Keratinocyte (primary cell): ENCODE results near the gene SNX21. TPM values are rescaled to one million over a fixed set of nuclear protein-coding genes. Genes with fewer than 3 reads are reported as not detected.

Experiments
- DNase-seq: peaks from one replicate; pipeline ENCODE4 v3.0.0-alpha.2; 2011; ENCODE audit warnings: low read depth, missing footprints, low spot score
- FAIRE-seq: peaks from 2 replicates; lab custom pipeline; 2011; peaks lifted over from hg19 to GRCh38; lab: Jason Lieb, UNC
- H2AFZ ChIP-seq: 2 replicates; pipeline ENCODE4 v1.6.0; 2012; ENCODE audit warnings: low read length, control low read depth, inconsistent platforms; ENCODE audit not compliant: control insufficient read depth
- H3K27ac ChIP-seq: 2 replicates; pipeline ENCODE4 v1.5.1; 2011; ENCODE audit warnings: low read length; ENCODE audit not compliant: control insufficient read depth, insufficient read depth
- H3K27me3 ChIP-seq: 3 replicates; pipeline ENCODE4 v1.6.0; 2011; ENCODE audit warnings: low read length; ENCODE audit not compliant: control insufficient read depth, insufficient read depth; ENCODE audit errors: extremely low read depth
- H3K36me3 ChIP-seq, 2 experiments: 2 replicates in 1 of 2; 3 replicates in 1 of 2; pipeline ENCODE4 v1.5.1; 2011; ENCODE audit warnings: low read length in 2 of 2, mild to moderate bottlenecking in 1 of 2; ENCODE audit not compliant: control insufficient read depth in 2 of 2, insufficient read depth in 2 of 2; ENCODE audit errors: extremely low read depth in 1 of 2
- H3K4me1 ChIP-seq: 3 replicates; pipeline ENCODE4 v1.5.1; 2011; ENCODE audit warnings: low read length; ENCODE audit not compliant: control insufficient read depth, insufficient read depth; ENCODE audit errors: extremely low read depth
- H3K4me2 ChIP-seq: 3 replicates; pipeline ENCODE4 v1.6.0; 2011; ENCODE audit warnings: low read depth, low read length; ENCODE audit not compliant: control insufficient read depth, insufficient read depth; ENCODE audit errors: extremely low read depth
- H3K4me3 ChIP-seq, 3 experiments: fragments of 200-600 bp in 1 of 3; sonication (generic) in 1 of 3; 2 replicates in 2 of 3; 3 replicates in 1 of 3; pipeline ENCODE4 v1.5.1; 2011 to 2016; ENCODE audit warnings: low read length in 3 of 3, mild to moderate bottlenecking in 3 of 3, control low read depth in 2 of 3, inconsistent platforms in 1 of 3, low read depth in 1 of 3, mixed read lengths in 1 of 3, mixed run types in 1 of 3, moderate library complexity in 1 of 3; ENCODE audit not compliant: control insufficient read depth in 2 of 3, insufficient read depth in 2 of 3; ENCODE audit errors: extremely low read depth in 1 of 3
- H3K79me2 ChIP-seq: 2 replicates; pipeline ENCODE4 v1.6.0; 2012; ENCODE audit warnings: low read length; ENCODE audit not compliant: control insufficient read depth, insufficient read depth
- H3K9ac ChIP-seq: 3 replicates; pipeline ENCODE4 v1.6.0; 2011; ENCODE audit warnings: low read length; ENCODE audit not compliant: control insufficient read depth, insufficient read depth; ENCODE audit errors: extremely low read depth
- H3K9me1 ChIP-seq: 3 replicates; pipeline ENCODE4 v1.6.0; 2011; ENCODE audit warnings: low read length; ENCODE audit not compliant: control insufficient read depth, insufficient read depth; ENCODE audit errors: extremely low read depth
- H3K9me3 ChIP-seq: 2 replicates; pipeline ENCODE4 v1.5.1; 2012; ENCODE audit warnings: low read depth, low read length; ENCODE audit not compliant: control insufficient read depth
- H4K20me1 ChIP-seq: 3 replicates; pipeline ENCODE4 v1.6.0; 2011; ENCODE audit warnings: low read length; ENCODE audit not compliant: control insufficient read depth, insufficient read depth; ENCODE audit errors: extremely low read depth
- EZH2 ChIP-seq: IDR thresholded peaks from one replicate; pipeline ENCODE4 v1.6.1; 2012; ENCODE audit warnings: inconsistent platforms, mild to moderate bottlenecking, low read length, moderate library complexity
- dilution Hi-C: fragments of 300-500 bp; cut with MboI; formaldehyde crosslinking; loops from one replicate; pipeline ENCODE4 v1.7.0; 2020; ENCODE audit warnings: low sequenced_read_pairs; ENCODE audit not compliant: extremely low pct_ligation_motif_present
- polyA plus RNA-seq, 5 experiments: library from polyadenylated mRNA; depleted of rRNA in 3 of 5; stranded (reverse) in 3 of 5; stranded (forward) in 1 of 5; unstranded in 1 of 5; fragments of >200 nt; gene quantifications; 1 replicate in 1 of 5; 2 replicates in 3 of 5; 3 replicates in 1 of 5; pipeline versions ENCODE4 v1.2.1 to v1.2.3, GENCODE V29; 2011 to 2012; ENCODE audit warnings: missing spikeins in 2 of 5, low read depth in 1 of 5, low replicate concordance in 1 of 5
- TF ChIP-seq, protein P1 (sequence below), 3 experiments: IDR thresholded peaks in 1 of 3; conservative IDR thresholded peaks in 1 of 3; optimal IDR thresholded peaks in 1 of 3; 2 replicates in 2 of 3; 3 replicates in 1 of 3; pipeline versions ENCODE3 to v1.5.1; 2011; ENCODE audit warnings: low read length in 3 of 3, mild to moderate bottlenecking in 3 of 3, moderate library complexity in 2 of 3, control low read depth in 1 of 3, inconsistent platforms in 1 of 3; ENCODE audit not compliant: insufficient read depth in 2 of 3; ENCODE audit errors: extremely low read depth in 1 of 3

SNX21 gene
- polyA plus RNA-seq, 1 donor (not counting 4 experiments of a cell fraction or from before 2014, with no cell fraction given), result 5.2 TPM

DNA sequence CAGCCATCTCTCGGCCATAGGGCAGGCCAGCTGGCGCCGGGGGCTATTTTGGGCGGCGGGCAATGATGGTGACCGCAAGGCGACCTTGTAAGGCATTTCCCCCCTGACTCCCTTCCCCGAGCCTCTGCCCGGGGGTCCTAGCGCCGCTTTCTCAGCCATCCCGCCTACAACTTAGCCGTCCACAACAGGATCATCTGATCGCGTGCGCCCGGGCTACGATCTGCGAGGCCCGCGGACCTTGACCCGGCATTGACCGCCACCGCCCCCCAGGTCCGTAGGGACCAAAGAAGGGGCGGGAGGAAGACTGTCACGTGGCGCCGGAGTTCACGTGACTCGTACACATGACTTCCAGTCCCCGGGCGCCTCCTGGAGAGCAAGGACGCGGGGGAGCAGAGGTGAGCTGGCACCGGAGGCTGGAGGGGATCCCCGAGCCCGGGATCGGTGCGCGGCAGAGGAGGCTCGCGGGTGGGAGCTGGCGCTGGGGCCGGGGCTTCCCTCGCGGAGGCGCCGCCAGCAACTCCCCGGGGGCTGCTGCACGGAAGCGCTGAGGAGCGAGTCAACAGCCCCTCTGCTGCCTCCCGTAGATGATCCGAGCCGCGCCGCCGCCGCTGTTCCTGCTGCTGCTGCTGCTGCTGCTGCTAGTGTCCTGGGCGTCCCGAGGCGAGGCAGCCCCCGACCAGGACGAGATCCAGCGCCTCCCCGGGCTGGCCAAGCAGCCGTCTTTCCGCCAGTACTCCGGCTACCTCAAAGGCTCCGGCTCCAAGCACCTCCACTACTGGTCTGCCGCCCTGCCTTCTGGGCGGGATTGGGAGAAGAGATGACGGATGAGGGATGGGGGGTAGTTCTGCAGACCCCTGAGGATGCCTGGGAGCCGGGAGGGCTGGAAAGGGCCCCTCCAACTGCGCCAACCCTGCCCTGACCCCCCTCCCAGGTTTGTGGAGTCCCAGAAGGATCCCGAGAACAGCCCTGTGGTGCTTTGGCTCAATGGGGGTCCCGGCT, 57.7 kb downstream of the SNX21 start, which contains the start of the genes CTSA and NEURL2:
Gene CTSA (plus strand): TSS at position 351 of the 999 bp plus-strand sequence. CDS start 234 bp downstream, at position 585.
Gene NEURL2 (minus strand): TSS at position 224 of the 999 bp plus-strand sequence. CDS start 217 bp downstream, at position 7.
- Histone ChIP-seq H3K79me2 (no peaks in the 10 kb centered on the region), H3K9me3 (no peaks in the 10 kb centered on the region), H3K27ac (peak within 1 kb of the TSS; percentile 54), H3K4me3 (peak within 1 kb of the TSS; percentile 67 to 87 (median 69)), H3K9me1 (no peaks in the 10 kb centered on the region), H3K4me2 (peak within 1 kb of the TSS; percentile 88), H3K9ac (peak within 1 kb of the TSS; percentile 78), H3K27me3 (no peaks in the 10 kb centered on the region), H4K20me1 (no peaks in the 10 kb centered on the region), H3K36me3 (peaks cover 0 to 9% of the 10 kb centered on the region in 2 experiments), H2AFZ (peak within 1 kb of the TSS; percentile 90), H3K4me1 (peaks cover 13% of the 10 kb centered on the region)
- FAIRE-seq, result no peak
- dilution Hi-C loops, result no loop called here
- TF ChIP-seq, protein P1, sequence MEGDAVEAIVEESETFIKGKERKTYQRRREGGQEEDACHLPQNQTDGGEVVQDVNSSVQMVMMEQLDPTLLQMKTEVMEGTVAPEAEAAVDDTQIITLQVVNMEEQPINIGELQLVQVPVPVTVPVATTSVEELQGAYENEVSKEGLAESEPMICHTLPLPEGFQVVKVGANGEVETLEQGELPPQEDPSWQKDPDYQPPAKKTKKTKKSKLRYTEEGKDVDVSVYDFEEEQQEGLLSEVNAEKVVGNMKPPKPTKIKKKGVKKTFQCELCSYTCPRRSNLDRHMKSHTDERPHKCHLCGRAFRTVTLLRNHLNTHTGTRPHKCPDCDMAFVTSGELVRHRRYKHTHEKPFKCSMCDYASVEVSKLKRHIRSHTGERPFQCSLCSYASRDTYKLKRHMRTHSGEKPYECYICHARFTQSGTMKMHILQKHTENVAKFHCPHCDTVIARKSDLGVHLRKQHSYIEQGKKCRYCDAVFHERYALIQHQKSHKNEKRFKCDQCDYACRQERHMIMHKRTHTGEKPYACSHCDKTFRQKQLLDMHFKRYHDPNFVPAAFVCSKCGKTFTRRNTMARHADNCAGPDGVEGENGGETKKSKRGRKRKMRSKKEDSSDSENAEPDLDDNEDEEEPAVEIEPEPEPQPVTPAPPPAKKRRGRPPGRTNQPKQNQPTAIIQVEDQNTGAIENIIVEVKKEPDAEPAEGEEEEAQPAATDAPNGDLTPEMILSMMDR (optimal IDR thresholded peaks at IDR 0.05 in 1 of 3, IDR thresholded peaks at IDR 0.05 in 1 of 3, conservative IDR thresholded peaks at IDR 0.05 in 1 of 3; ENCODE audit: extremely low read depth in 1 of 3, insufficient read depth in 2 of 3, low read length in 3 of 3), result peak in 2 of 3 experiments; percentile 1 to 30
- TF ChIP-seq EZH2, result no peak
- no peak for DNase-seq

DNA sequence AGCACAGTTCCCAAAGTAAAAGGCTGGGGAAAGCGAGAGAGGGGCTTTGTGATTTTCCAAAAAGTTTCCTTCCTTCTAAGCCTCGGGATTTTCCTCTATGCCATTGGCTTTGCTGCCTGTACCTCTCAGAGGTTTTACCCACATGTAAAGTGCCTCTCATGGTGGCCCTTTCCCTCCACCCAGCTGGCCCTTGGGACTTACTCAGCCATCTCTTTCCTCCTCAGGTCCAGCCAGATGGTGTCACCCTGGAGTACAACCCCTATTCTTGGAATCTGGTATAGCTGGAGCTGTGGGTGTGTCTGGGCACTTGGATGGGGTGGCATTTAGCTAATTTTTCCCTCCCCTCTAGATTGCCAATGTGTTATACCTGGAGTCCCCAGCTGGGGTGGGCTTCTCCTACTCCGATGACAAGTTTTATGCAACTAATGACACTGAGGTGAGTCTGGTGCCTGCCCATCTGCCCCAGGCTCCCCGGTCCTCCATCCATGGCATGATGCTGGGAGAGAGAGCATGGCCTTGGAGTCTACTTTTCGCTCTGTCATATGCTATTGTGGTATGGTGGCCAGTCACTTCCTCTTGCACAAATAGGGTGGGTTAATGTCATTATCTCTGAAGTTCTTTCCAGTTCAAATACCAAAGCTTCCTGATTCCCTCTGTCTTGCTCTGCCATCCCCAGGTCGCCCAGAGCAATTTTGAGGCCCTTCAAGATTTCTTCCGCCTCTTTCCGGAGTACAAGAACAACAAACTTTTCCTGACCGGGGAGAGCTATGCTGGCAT, 58.6 kb downstream of the SNX21 start:
- TF ChIP-seq, protein P1 (optimal IDR thresholded peaks at IDR 0.05 in 1 of 3, IDR thresholded peaks at IDR 0.05 in 1 of 3, conservative IDR thresholded peaks at IDR 0.05 in 1 of 3; ENCODE audit: extremely low read depth in 1 of 3, insufficient read depth in 2 of 3, low read length in 3 of 3), result peak in 1 of 3 experiments; percentile 61
- no peak for TF ChIP-seq EZH2
- dilution Hi-C loops, result no loop called here
- H3K4me2 ChIP-seq, result peak overlapping the region; percentile 88

More for the DNA sequence above, 58.6 kb downstream of the SNX21 start:
- H3K4me1 ChIP-seq, result peaks cover 13% of the 10 kb centered on the region
- no peak for FAIRE-seq
- no peak overlapping the region for H3K27ac ChIP-seq
- H3K9me3 ChIP-seq, result no peaks in the 10 kb centered on the region
- peak overlapping the region; percentile 67 to 87 (median 69) for H3K4me3 ChIP-seq
- H3K36me3 ChIP-seq, result peaks cover 7 to 14% of the 10 kb centered on the region in 2 experiments
- no peaks in the 10 kb centered on the region for H4K20me1 ChIP-seq
- DNase-seq, result no peak
- no peaks in the 10 kb centered on the region for H3K79me2 ChIP-seq
- H3K9ac ChIP-seq, result peak overlapping the region; percentile 78
- H2AFZ ChIP-seq, result no peak overlapping the region
- no peaks in the 10 kb centered on the region for H3K27me3 ChIP-seq
- no peaks in the 10 kb centered on the region for H3K9me1 ChIP-seq

Other genes starting within 250 kb of the SNX21 start
- not detected in 3 replicates for gene WFDC10A, start 204.1 kb upstream of the SNX21 start, polyA plus RNA-seq
- gene WFDC9, start 202.5 kb upstream of the SNX21 start, polyA plus RNA-seq, result not detected in 3 replicates
- gene WFDC11, start 163.6 kb upstream of the SNX21 start, polyA plus RNA-seq, result not detected in 3 replicates
- gene WFDC13, start 131.8 kb upstream of the SNX21 start, polyA plus RNA-seq, result not detected in 3 replicates
- 0.10 TPM in 1 of 3 replicates, not detected in the others for gene WFDC10B, start 128.8 kb upstream of the SNX21 start, polyA plus RNA-seq
- gene SPINT4, start 111.5 kb upstream of the SNX21 start, polyA plus RNA-seq, result not detected in 3 replicates
- 0.58 to 1.5 TPM (median 1.0 TPM) in 3 replicates for gene WFDC3, start 41.9 kb upstream of the SNX21 start, polyA plus RNA-seq
- 24.9 to 43.3 TPM (median 36.1 TPM) in 3 replicates for gene DNTTIP1, start 41.8 kb upstream of the SNX21 start, polyA plus RNA-seq
- gene UBE2C, start 21.2 kb upstream of the SNX21 start, polyA plus RNA-seq, result 9.1 to 69.8 TPM (median 46.6 TPM) in 3 replicates
- gene TNNC2, start 6.5 kb upstream of the SNX21 start, polyA plus RNA-seq, result 0.16 TPM in 1 of 3 replicates, not detected in the others
- 23.9 to 41.5 TPM (median 24.3 TPM) in 3 replicates for gene ACOT8, start 23.6 kb downstream of the SNX21 start, polyA plus RNA-seq
- 2.0 to 2.7 TPM (median 2.3 TPM) in 3 replicates for gene ZSWIM3, start 23.8 kb downstream of the SNX21 start, polyA plus RNA-seq
- gene ZSWIM1, start 47.4 kb downstream of the SNX21 start, polyA plus RNA-seq, result 4.3 to 4.9 TPM (median 4.4 TPM) in 3 replicates
- 0.19 TPM in 1 of 3 replicates, not detected in the others for gene SPATA25, start 53.8 kb downstream of the SNX21 start, polyA plus RNA-seq
- 0.49 to 0.97 TPM (median 0.54 TPM) in 3 replicates for gene NEURL2, start 57.4 kb downstream of the SNX21 start, polyA plus RNA-seq
- gene CTSA, start 57.5 kb downstream of the SNX21 start, polyA plus RNA-seq, result 38.6 to 69.4 TPM (median 48.6 TPM) in 3 replicates
- gene PLTP, start 78.4 kb downstream of the SNX21 start, polyA plus RNA-seq, result 26.3 to 58.1 TPM (median 46.5 TPM) in 3 replicates
- 5.4 to 12.7 TPM (median 7.0 TPM) in 3 replicates for gene PCIF1, start 100.9 kb downstream of the SNX21 start, polyA plus RNA-seq
- gene ZNF335, start 138.4 kb downstream of the SNX21 start, polyA plus RNA-seq, result 5.8 to 9.1 TPM (median 6.8 TPM) in 3 replicates
- 0.18 to 1.1 TPM (median 0.68 TPM) in 3 replicates for gene MMP9, start 175.1 kb downstream of the SNX21 start, polyA plus RNA-seq
- gene SLC12A5, start 195.4 kb downstream of the SNX21 start, polyA plus RNA-seq, result 0.42 to 1.0 TPM in 2 of 3 replicates, not detected in the other